Smooth muscle cell (in vitro differentiated cells): ENCODE data around the gene SPEF2. TPM values are rescaled to one million over a fixed set of nuclear protein-coding genes. Genes with fewer than 3 reads are reported as not detected.

Source experiments
- DNase-seq: peaks from one replicate; lab custom pipeline; 2025; ENCODE audit not compliant: unreplicated experiment; lab: John Stamatoyannopoulos, UW
- H2AFZ ChIP-seq: fragments of 200-600 bp; sonication (generic); 2 replicates; pipeline ENCODE4 v1.6.0; 2016; ENCODE audit warnings: antibody characterized with exemption, low read depth, mild to moderate bottlenecking
- H3F3A ChIP-seq: fragments of 200-600 bp; sonication (generic); 2 replicates; pipeline ENCODE4 v1.6.0; 2017; ENCODE audit warnings: antibody characterized with exemption, low read depth
- H3K27ac ChIP-seq: fragments of 200-600 bp; sonication (generic); 2 replicates; pipeline ENCODE4 v1.5.1; 2016; ENCODE audit warnings: low read depth, mild to moderate bottlenecking
- H3K27me3 ChIP-seq: fragments of 200-600 bp; sonication (generic); 2 replicates; pipeline ENCODE4 v1.6.1; 2016; ENCODE audit warnings: low read depth, mild to moderate bottlenecking
- H3K36me3 ChIP-seq: fragments of 200-600 bp; sonication (generic); 2 replicates; pipeline ENCODE4 v1.5.1; 2016; ENCODE audit warnings: low read depth
- H3K4me1 ChIP-seq: fragments of 200-600 bp; sonication (generic); 2 replicates; pipeline ENCODE4 v1.5.1; 2016; ENCODE audit warnings: low read depth
- H3K4me2 ChIP-seq: fragments of 200-600 bp; sonication (generic); 2 replicates; pipeline ENCODE4 v1.6.0; 2016; ENCODE audit warnings: mild to moderate bottlenecking
- H3K4me3 ChIP-seq: fragments of 200-600 bp; sonication (generic); 2 replicates; pipeline ENCODE4 v1.5.1; 2016; ENCODE audit warnings: mild to moderate bottlenecking
- H3K79me2 ChIP-seq: fragments of 200-600 bp; sonication (generic); 2 replicates; pipeline ENCODE4 v1.6.0; 2016; ENCODE audit warnings: low read depth, mild to moderate bottlenecking
- H3K9ac ChIP-seq: fragments of 200-600 bp; sonication (generic); 2 replicates; pipeline ENCODE4 v1.6.0; 2016; ENCODE audit warnings: low read depth
- H3K9me3 ChIP-seq: fragments of 200-600 bp; sonication (generic); replicated peaks from 2 replicates; pipeline ENCODE4 v1.5.1; 2016; ENCODE audit warnings: low read depth
- H4K20me1 ChIP-seq: fragments of 200-600 bp; sonication (generic); 2 replicates; pipeline ENCODE4 v1.6.0; 2016; ENCODE audit warnings: low read depth
- WGBS: methylation state at CpG from one replicate; pipeline ENCODE4 v1.1.7; 2016; ENCODE audit warnings: low lambda C conversion rate; 5-methylcytosine and 5-hydroxymethylcytosine counted together
- polyA plus RNA-seq: library from polyadenylated mRNA; unstranded; fragments of >200 nt; fragmentation: Nextera tagmentation; extraction: Ambion mirVana; gene quantifications from 2 replicates; pipeline ENCODE4 v1.2.1, GENCODE V29; 2016
- total RNA-seq: library from RNA; depleted of rRNA; stranded (reverse); fragments of >200 nt; gene quantifications from 2 replicates; pipeline ENCODE4 v1.2.3, GENCODE V29; 2014
- TF ChIP-seq, protein P1 (sequence below): fragments of 200-600 bp; sonication (generic); IDR thresholded peaks from 2 replicates; pipeline ENCODE4 v1.5.1; 2017; ENCODE audit warnings: borderline replicate concordance, mild to moderate bottlenecking, antibody characterized with exemption; ENCODE audit not compliant: insufficient read depth, poor library complexity, severe bottlenecking

Gene SPEF2
- total and polyA plus RNA-seq, 2 experiments from 2014 or later = 3.1 to 4.8 TPM

DNA sequence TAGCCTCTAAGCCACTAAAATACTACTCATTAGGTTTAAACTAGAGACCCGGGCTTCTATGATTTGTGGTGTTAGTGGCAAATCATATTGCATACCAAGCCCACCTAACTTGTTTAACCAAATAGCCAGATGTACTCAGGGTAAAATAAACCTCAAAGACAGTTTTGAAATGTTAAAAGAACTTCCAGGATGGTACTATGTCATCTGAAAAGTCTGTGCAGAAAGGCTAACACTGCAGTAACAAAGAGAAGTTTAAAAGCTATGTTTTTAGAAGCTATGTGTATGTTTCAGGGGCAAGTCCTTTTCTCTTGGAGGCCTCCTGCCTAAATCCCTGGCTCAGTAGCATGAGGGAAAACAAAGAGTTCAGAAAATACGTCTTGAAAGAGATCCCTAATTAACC, 154.2 kb downstream of the SPEF2 start:
- Histone ChIP-seq H4K20me1 (no peaks in the 10 kb centered on the region), H3K9ac (no peak overlapping the region), H3K36me3 (no peaks in the 10 kb centered on the region), H3K27ac (peak overlapping the region; percentile 37), H3K27me3 (peaks cover 22% of the 10 kb centered on the region), H2AFZ (no peak overlapping the region), H3K4me1 (peaks cover 9% of the 10 kb centered on the region), H3K4me2 (peak overlapping the region; percentile 6), H3K9me3 (no peaks in the 10 kb centered on the region), H3K4me3 (no peak overlapping the region), H3F3A (no peaks in the 10 kb centered on the region), H3K79me2 (no peaks in the 10 kb centered on the region)
- no peak for DNase-seq
- WGBS = 28% methylated on average over 2 of the region's 2 CpGs
- TF ChIP-seq, protein P1, sequence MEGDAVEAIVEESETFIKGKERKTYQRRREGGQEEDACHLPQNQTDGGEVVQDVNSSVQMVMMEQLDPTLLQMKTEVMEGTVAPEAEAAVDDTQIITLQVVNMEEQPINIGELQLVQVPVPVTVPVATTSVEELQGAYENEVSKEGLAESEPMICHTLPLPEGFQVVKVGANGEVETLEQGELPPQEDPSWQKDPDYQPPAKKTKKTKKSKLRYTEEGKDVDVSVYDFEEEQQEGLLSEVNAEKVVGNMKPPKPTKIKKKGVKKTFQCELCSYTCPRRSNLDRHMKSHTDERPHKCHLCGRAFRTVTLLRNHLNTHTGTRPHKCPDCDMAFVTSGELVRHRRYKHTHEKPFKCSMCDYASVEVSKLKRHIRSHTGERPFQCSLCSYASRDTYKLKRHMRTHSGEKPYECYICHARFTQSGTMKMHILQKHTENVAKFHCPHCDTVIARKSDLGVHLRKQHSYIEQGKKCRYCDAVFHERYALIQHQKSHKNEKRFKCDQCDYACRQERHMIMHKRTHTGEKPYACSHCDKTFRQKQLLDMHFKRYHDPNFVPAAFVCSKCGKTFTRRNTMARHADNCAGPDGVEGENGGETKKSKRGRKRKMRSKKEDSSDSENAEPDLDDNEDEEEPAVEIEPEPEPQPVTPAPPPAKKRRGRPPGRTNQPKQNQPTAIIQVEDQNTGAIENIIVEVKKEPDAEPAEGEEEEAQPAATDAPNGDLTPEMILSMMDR = no peak

- no peak overlapping the region for H3K4me2 ChIP-seq
- peaks cover 6% of the 10 kb centered on the region for H3K27me3 ChIP-seq
- H3K9me3 ChIP-seq = no peaks in the 10 kb centered on the region
- H4K20me1 ChIP-seq = no peaks in the 10 kb centered on the region
- TF ChIP-seq, protein P1 = no peak
- no peaks in the 10 kb centered on the region for H3F3A ChIP-seq
- no peak overlapping the region for H3K27ac ChIP-seq
- H3K9ac ChIP-seq = no peak overlapping the region
- H3K79me2 ChIP-seq = no peaks in the 10 kb centered on the region
- H3K4me3 ChIP-seq = no peak overlapping the region
- H3K4me1 ChIP-seq = peaks cover 9% of the 10 kb centered on the region
- H2AFZ ChIP-seq = no peak overlapping the region
- 69% methylated on average over 6 of the region's 6 CpGs for WGBS
- DNase-seq = no peak
- H3K36me3 ChIP-seq = no peaks in the 10 kb centered on the region
Observed at GRCh38 chr5:35773967-35774366, 156.3 kb downstream of the SPEF2 start.

DNA sequence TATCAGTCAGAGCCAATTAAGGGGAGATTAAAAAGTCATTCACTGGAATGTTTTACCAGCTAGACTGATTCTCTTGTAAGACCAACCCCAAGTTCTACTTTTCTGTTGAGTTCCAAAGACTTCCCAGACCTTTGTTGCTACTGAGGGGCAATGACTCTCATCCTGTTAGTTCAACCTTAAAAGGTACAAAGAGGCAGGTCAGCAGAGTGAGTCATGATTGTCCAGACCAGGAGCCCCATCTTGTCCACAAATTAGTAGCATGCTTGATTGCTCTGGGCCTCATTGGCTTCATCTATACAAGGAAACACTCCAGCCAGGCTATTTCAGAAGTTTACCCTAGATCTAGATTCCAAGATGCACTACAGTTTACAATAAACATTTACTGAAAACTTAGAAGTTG, 159.1 kb downstream of the SPEF2 start:
- H4K20me1 ChIP-seq = no peaks in the 10 kb centered on the region
- DNase-seq = no peak

More for the DNA sequence above, 159.1 kb downstream of the SPEF2 start:
- H2AFZ ChIP-seq = no peak overlapping the region
- no peaks in the 10 kb centered on the region for H3F3A ChIP-seq
- no peaks in the 10 kb centered on the region for H3K36me3 ChIP-seq
- H3K9me3 ChIP-seq = no peaks in the 10 kb centered on the region
- H3K9ac ChIP-seq = no peak overlapping the region
- no peak overlapping the region for H3K27ac ChIP-seq
- no peak overlapping the region for H3K4me2 ChIP-seq
- H3K4me3 ChIP-seq = no peak overlapping the region
- H3K79me2 ChIP-seq = no peaks in the 10 kb centered on the region
- H3K4me1 ChIP-seq = peaks cover 13% of the 10 kb centered on the region
- no peaks in the 10 kb centered on the region for H3K27me3 ChIP-seq
- TF ChIP-seq, protein P1 = no peak
